Brain microvascular endothelial cell (primary cell): ENCODE data around the gene TMEM97.
"Not testable (repeated sequence)": the region's sequence is repeated elsewhere in the genome, so short reads cannot be mapped to it uniquely, and the experiment has no call there.

Source experiments
- DNase-seq: peaks from one replicate; pipeline ENCODE4 v3.0.0-alpha.2; 2020
- H3K27ac ChIP-seq: fragments of 250-450 bp; sonication (Bioruptor Pico); 2 replicates; pipeline ENCODE4 v1.5.1; 2020; ENCODE audit warnings: mild to moderate bottlenecking, moderate library complexity
- H3K27me3 ChIP-seq: fragments of 250-450 bp; sonication (Bioruptor Pico); replicated peaks from 2 replicates; pipeline ENCODE4 v1.5.1; 2020; ENCODE audit warnings: mild to moderate bottlenecking
- H3K36me3 ChIP-seq: fragments of 250-450 bp; sonication (Bioruptor Pico); replicated peaks from 2 replicates; pipeline ENCODE4 v1.5.1; 2020; ENCODE audit warnings: mild to moderate bottlenecking
- H3K4me3 ChIP-seq: 2 replicates; pipeline ENCODE4 v1.5.1; 2011; ENCODE audit warnings: low read depth, mild to moderate bottlenecking, control low read depth, low read length, moderate library complexity
- CTCF ChIP-seq: IDR thresholded peaks from 2 replicates; pipeline ENCODE4 v1.5.1; 2011; ENCODE audit warnings: low read depth, mild to moderate bottlenecking, moderate library complexity, low read length, control low read depth, inconsistent platforms; ENCODE audit errors: missing control alignments
- in situ Hi-C: cut with HindIII; loops from 2 replicates; pipeline ENCODE4 v1.10.0; 2017; ENCODE audit warnings: low sequenced_read_pairs, low pct_ligation_motif_present

Gene TMEM97

GRCh38 chr17:28318759-28319597 is at the start of gene TMEM97:
Gene TMEM97, plus strand, starts transcription at chr17:28319200. Its CDS starts 40 bp downstream, at chr17:28319240.
- DNase-seq: peak; percentile 98
- Histone ChIP-seq H3K27me3 (no peaks in the 10 kb centered on the region), H3K36me3 (no peaks in the 10 kb centered on the region), H3K27ac (no peak within 1 kb of the TSS), H3K4me3 (peak within 1 kb of the TSS; percentile 75)
- peak; percentile 30 for TF ChIP-seq CTCF
- in situ Hi-C loops: no loop called here

GRCh38 chr17:28270055-28270454 is 48.9 kb upstream of the TMEM97 start:
- H3K27ac ChIP-seq: no peak overlapping the region
- no peak for TF ChIP-seq CTCF
- H3K27me3 ChIP-seq: peaks cover 13% of the 10 kb centered on the region
- no peak overlapping the region for H3K4me3 ChIP-seq
- in situ Hi-C loops: no loop called here
- H3K36me3 ChIP-seq: no peaks in the 10 kb centered on the region
- no peak for DNase-seq

DNA sequence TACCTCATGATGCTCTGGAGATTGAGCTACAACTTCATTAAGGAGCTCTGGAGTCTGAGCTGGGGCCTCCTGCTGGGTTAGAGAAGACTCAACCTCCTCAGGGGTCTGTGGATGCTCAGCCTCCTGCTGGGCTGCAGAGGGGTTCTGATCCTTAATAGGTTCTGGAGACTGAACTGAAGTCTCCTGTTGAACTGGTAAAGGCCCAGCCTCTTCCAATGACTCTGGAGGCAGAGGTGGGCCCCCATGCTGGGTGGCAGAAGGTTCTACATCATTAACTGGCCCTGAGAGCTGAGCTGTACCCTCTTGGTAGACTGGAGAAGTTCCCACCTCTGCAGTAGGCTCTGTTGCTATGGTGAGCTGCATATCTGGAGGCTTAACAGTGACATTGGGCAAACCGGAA is 48.1 kb upstream of the TMEM97 start:
- no peak overlapping the region for H3K4me3 ChIP-seq
- no peak overlapping the region for H3K27ac ChIP-seq
- in situ Hi-C loops: no loop called here
- no peak for TF ChIP-seq CTCF
- DNase-seq: no peak
- H3K36me3 ChIP-seq: no peaks in the 10 kb centered on the region
- peaks cover 13% of the 10 kb centered on the region for H3K27me3 ChIP-seq

DNA sequence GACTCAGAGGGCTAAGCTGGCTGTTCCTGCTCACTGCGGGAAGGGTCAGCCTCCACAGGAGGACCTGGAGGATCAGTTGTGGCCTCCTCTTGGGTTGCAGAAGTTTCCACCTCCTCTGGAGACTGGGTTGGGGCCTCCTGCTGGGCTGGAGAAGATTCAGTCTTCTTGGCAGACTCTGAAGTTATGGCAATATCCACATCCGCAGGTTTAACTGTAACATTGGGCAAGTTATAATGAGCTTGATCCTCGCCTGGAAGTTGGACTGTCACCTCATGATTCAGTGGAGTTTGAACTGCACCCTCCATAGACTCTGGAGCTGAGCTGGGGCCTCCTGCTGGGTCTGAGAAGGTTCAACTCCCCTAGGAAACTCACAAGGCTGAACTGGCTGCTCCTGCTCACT is 47.6 kb upstream of the TMEM97 start:
- H3K36me3 ChIP-seq: no peaks in the 10 kb centered on the region
- H3K27me3 ChIP-seq: peaks cover 13% of the 10 kb centered on the region
- H3K27ac ChIP-seq: no peak overlapping the region
- H3K4me3 ChIP-seq: no peak overlapping the region
- DNase-seq: no peak
- no peak for TF ChIP-seq CTCF
- in situ Hi-C loops: no loop called here

GRCh38 chr17:28272166-28272565 is 46.8 kb upstream of the TMEM97 start:
- in situ Hi-C loops: no loop called here
- no peak overlapping the region for H3K4me3 ChIP-seq
- H3K36me3 ChIP-seq: no peaks in the 10 kb centered on the region
- H3K27ac ChIP-seq: no peak overlapping the region
- no peak for DNase-seq
- peaks cover 13% of the 10 kb centered on the region for H3K27me3 ChIP-seq
- TF ChIP-seq CTCF: no peak

- H3K36me3 ChIP-seq, H3K4me3 ChIP-seq, in situ Hi-C loops, DNase-seq, H3K27ac ChIP-seq: not testable (repeated sequence)
- peaks cover 13% of the 10 kb centered on the region for H3K27me3 ChIP-seq
These were observed 45.7 kb upstream of the TMEM97 start for GRCh38 chr17:28273341-28273740.
